MM.1S (cell line): ENCODE data around the gene NUP50.

Experiments
- CTCF ChIP-seq: fragments of 300-600 bp; sonication (generic); IDR thresholded peaks from 2 replicates; pipeline ENCODE4 v1.5.1; 2016; ENCODE audit warnings: antibody characterized with exemption, low read length, mixed read lengths
- EZH2 ChIP-seq: fragments of 300-600 bp; sonication (generic); optimal IDR thresholded peaks from 2 replicates; pipeline ENCODE3; 2017; ENCODE audit warnings: low read depth, mild to moderate bottlenecking, antibody characterized with exemption, low read length, mixed read lengths

GRCh38 chr22:45218976-45219375, 55.3 kb downstream of the NUP50 start:
- TF ChIP-seq CTCF (no peak), EZH2 (no peak)
